HL-60 (cell line): ENCODE results near the gene ADGRG6.

Experiments
- DNase-seq, 2 experiments: peaks; one replicate each; pipeline ENCODE4 v3.0.0-alpha.2; 2010 to 2020; ENCODE audit warnings: low read depth in 1 of 2, low spot score in 1 of 2
- H3K27ac ChIP-seq: fragments of 250-450 bp; sonication (Bioruptor Pico); replicated peaks from 2 replicates; pipeline ENCODE4 v1.5.1; 2020; ENCODE audit warnings: mild to moderate bottlenecking, moderate library complexity
- H3K27me3 ChIP-seq: fragments of 250-450 bp; sonication (Bioruptor Pico); 2 replicates; pipeline ENCODE4 v1.5.1; 2021; ENCODE audit warnings: mild to moderate bottlenecking, moderate library complexity; ENCODE audit not compliant: insufficient read depth, poor library complexity, severe bottlenecking
- H3K4me3 ChIP-seq: replicated peaks from 2 replicates; pipeline ENCODE4 v1.5.1; 2011; ENCODE audit warnings: mild to moderate bottlenecking, control low read depth, low read length; ENCODE audit not compliant: insufficient read depth
- GABPA ChIP-seq: IDR thresholded peaks from 2 replicates; pipeline ENCODE4 v1.6.1; 2012; ENCODE audit warnings: low read depth
- POLR2AphosphoS5 ChIP-seq: IDR thresholded peaks from 2 replicates; pipeline ENCODE4 v1.6.1; 2012; ENCODE audit warnings: low read depth
- REST ChIP-seq: IDR thresholded peaks from 2 replicates; pipeline ENCODE4 v1.6.1; 2012; ENCODE audit warnings: low read depth; ENCODE audit not compliant: insufficient replicate concordance
- SPI1 ChIP-seq: IDR thresholded peaks from 2 replicates; pipeline ENCODE4 v1.6.1; 2012; ENCODE audit warnings: low read depth, mild to moderate bottlenecking, borderline replicate concordance
- TF ChIP-seq, protein P1 (sequence below): IDR thresholded peaks from one replicate; pipeline ENCODE4 v1.5.1; 2011; ENCODE audit warnings: low read length, control low read depth, inconsistent platforms; ENCODE audit not compliant: insufficient read depth

ADGRG6 gene

GRCh38 chr6:142416179-142416578 lies 114.4 kb downstream of the ADGRG6 start:
- Histone ChIP-seq H3K4me3 (no peak overlapping the region), H3K27me3 (no peaks in the 10 kb centered on the region), H3K27ac (no peak overlapping the region)
- no peak for DNase-seq
- TF ChIP-seq, protein P1, sequence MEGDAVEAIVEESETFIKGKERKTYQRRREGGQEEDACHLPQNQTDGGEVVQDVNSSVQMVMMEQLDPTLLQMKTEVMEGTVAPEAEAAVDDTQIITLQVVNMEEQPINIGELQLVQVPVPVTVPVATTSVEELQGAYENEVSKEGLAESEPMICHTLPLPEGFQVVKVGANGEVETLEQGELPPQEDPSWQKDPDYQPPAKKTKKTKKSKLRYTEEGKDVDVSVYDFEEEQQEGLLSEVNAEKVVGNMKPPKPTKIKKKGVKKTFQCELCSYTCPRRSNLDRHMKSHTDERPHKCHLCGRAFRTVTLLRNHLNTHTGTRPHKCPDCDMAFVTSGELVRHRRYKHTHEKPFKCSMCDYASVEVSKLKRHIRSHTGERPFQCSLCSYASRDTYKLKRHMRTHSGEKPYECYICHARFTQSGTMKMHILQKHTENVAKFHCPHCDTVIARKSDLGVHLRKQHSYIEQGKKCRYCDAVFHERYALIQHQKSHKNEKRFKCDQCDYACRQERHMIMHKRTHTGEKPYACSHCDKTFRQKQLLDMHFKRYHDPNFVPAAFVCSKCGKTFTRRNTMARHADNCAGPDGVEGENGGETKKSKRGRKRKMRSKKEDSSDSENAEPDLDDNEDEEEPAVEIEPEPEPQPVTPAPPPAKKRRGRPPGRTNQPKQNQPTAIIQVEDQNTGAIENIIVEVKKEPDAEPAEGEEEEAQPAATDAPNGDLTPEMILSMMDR: no peak
- no peak for TF ChIP-seq POLR2AphosphoS5
- no peak for TF ChIP-seq SPI1
- TF ChIP-seq REST: no peak
- no peak for TF ChIP-seq GABPA

- H3K27me3 ChIP-seq: no peaks in the 10 kb centered on the region
- no peak for DNase-seq
- no peak overlapping the region for H3K4me3 ChIP-seq
- TF ChIP-seq REST (no peak), POLR2AphosphoS5 (no peak), GABPA (no peak), SPI1 (no peak)
- TF ChIP-seq, protein P1: no peak
- no peak overlapping the region for H3K27ac ChIP-seq
Measured at GRCh38 chr6:142416686-142417085, 114.9 kb downstream of the ADGRG6 start.

DNA sequence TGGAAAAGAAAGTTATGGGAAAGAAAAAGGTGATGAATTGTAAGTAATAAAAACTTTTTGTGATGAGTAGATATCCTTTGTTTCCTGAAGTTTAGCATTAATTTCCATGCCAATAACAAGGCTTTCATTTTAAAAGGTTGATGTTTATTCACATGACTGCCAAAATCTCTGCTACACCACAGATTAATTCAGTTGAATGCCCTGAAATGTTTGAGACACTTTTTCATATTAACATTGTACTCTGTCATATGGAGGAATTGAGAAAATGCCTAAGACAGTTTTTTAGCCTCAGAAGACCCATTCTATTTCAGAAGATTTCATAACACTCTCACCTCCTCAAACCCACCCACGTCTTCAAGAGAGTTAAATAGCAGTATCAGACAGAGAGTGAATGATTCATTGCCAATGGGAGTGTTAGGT lies 115.5 kb downstream of the ADGRG6 start:
- Histone ChIP-seq H3K27me3 (no peaks in the 10 kb centered on the region), H3K4me3 (no peak overlapping the region), H3K27ac (no peak overlapping the region)
- no peak for DNase-seq
- no peak for TF ChIP-seq SPI1
- TF ChIP-seq, protein P1: no peak
- TF ChIP-seq GABPA: no peak
- no peak for TF ChIP-seq POLR2AphosphoS5
- no peak for TF ChIP-seq REST
